MM.1S (cell line): ENCODE results near the gene AGO1.
"Not testable (repeated sequence)": the region's sequence is repeated elsewhere in the genome, so short reads cannot be mapped to it uniquely, and the experiment has no call there.

ENCODE experiments used
- EZH2 ChIP-seq: fragments of 300-600 bp; sonication (generic); optimal IDR thresholded peaks from 2 replicates; pipeline ENCODE3; 2017; ENCODE audit warnings: low read depth, mild to moderate bottlenecking, antibody characterized with exemption, low read length, mixed read lengths
- TF ChIP-seq, protein P1 (sequence below): fragments of 300-600 bp; sonication (generic); IDR thresholded peaks from 2 replicates; pipeline ENCODE4 v1.5.1; 2016; ENCODE audit warnings: antibody characterized with exemption, low read length, mixed read lengths

- TF ChIP-seq, protein P1, sequence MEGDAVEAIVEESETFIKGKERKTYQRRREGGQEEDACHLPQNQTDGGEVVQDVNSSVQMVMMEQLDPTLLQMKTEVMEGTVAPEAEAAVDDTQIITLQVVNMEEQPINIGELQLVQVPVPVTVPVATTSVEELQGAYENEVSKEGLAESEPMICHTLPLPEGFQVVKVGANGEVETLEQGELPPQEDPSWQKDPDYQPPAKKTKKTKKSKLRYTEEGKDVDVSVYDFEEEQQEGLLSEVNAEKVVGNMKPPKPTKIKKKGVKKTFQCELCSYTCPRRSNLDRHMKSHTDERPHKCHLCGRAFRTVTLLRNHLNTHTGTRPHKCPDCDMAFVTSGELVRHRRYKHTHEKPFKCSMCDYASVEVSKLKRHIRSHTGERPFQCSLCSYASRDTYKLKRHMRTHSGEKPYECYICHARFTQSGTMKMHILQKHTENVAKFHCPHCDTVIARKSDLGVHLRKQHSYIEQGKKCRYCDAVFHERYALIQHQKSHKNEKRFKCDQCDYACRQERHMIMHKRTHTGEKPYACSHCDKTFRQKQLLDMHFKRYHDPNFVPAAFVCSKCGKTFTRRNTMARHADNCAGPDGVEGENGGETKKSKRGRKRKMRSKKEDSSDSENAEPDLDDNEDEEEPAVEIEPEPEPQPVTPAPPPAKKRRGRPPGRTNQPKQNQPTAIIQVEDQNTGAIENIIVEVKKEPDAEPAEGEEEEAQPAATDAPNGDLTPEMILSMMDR = not testable (repeated sequence)
- not testable (repeated sequence) for TF ChIP-seq EZH2
These were observed 13.6 kb upstream of the AGO1 start for GRCh38 chr1:35869245-35869950.
